ENCODE results near the gene STARD13. TPM values are rescaled to one million over a fixed set of nuclear protein-coding genes. Genes with fewer than 3 reads are reported as not detected.

Gene STARD13
- total and polyA plus RNA-seq, 4 donors = 2.7 to 15.3 (median 5.7) TPM

GRCh38 chr13:33322965-33323668 is 37.6 kb upstream of the STARD13 start:
- no peak overlapping the region for H3K27ac ChIP-seq (ENCODE audit: low read depth in 1 of 2, low read length in 2 of 2)
- no peaks in the 10 kb centered on the region for H3K4me1 ChIP-seq (ENCODE audit: control insufficient read depth in 4 of 4, insufficient read depth in 4 of 4, low read length in 3 of 4)
- no peak overlapping the region for H3K9ac ChIP-seq (ENCODE audit: low read depth in 1 of 2, low read length in 2 of 2)
- TF ChIP-seq FOXA2 (IDR thresholded peaks at IDR 0.05) = no peak
- no peak for TF ChIP-seq FOXA1 (IDR thresholded peaks at IDR 0.05)
- no peak for TF ChIP-seq ATF3 (IDR thresholded peaks at IDR 0.05)
- no peak for TF ChIP-seq RXRA (IDR thresholded peaks at IDR 0.05)
- no peak for TF ChIP-seq SP1 (IDR thresholded peaks at IDR 0.05)
- TF ChIP-seq YY1 (IDR thresholded peaks at IDR 0.05) = no peak
- TF ChIP-seq, protein P1, sequence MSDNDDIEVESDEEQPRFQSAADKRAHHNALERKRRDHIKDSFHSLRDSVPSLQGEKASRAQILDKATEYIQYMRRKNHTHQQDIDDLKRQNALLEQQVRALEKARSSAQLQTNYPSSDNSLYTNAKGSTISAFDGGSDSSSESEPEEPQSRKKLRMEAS (IDR thresholded peaks at IDR 0.05) = no peak
- no peak for TF ChIP-seq TAF1 (conservative IDR thresholded peaks at IDR 0.05)
- TF ChIP-seq GABPA (IDR thresholded peaks at IDR 0.05 in 1 of 2, conservative IDR thresholded peaks at IDR 0.05 in 1 of 2) = no peak
- no peak for TF ChIP-seq CTCF (IDR thresholded peaks at IDR 0.05; ENCODE audit: low read depth, low read length, missing input control)
- TF ChIP-seq JUND (IDR thresholded peaks at IDR 0.05) = no peak
- no peak for TF ChIP-seq HNF4G (IDR thresholded peaks at IDR 0.05)
- TF ChIP-seq HNF4A (conservative IDR thresholded peaks at IDR 0.05) = no peak
- TF ChIP-seq ZBTB33 (IDR thresholded peaks at IDR 0.05) = no peak
- no peak for TF ChIP-seq RAD21 (IDR thresholded peaks at IDR 0.05)
- TF ChIP-seq NR2F2 (IDR thresholded peaks at IDR 0.05) = no peak
- TF ChIP-seq, protein P2, sequence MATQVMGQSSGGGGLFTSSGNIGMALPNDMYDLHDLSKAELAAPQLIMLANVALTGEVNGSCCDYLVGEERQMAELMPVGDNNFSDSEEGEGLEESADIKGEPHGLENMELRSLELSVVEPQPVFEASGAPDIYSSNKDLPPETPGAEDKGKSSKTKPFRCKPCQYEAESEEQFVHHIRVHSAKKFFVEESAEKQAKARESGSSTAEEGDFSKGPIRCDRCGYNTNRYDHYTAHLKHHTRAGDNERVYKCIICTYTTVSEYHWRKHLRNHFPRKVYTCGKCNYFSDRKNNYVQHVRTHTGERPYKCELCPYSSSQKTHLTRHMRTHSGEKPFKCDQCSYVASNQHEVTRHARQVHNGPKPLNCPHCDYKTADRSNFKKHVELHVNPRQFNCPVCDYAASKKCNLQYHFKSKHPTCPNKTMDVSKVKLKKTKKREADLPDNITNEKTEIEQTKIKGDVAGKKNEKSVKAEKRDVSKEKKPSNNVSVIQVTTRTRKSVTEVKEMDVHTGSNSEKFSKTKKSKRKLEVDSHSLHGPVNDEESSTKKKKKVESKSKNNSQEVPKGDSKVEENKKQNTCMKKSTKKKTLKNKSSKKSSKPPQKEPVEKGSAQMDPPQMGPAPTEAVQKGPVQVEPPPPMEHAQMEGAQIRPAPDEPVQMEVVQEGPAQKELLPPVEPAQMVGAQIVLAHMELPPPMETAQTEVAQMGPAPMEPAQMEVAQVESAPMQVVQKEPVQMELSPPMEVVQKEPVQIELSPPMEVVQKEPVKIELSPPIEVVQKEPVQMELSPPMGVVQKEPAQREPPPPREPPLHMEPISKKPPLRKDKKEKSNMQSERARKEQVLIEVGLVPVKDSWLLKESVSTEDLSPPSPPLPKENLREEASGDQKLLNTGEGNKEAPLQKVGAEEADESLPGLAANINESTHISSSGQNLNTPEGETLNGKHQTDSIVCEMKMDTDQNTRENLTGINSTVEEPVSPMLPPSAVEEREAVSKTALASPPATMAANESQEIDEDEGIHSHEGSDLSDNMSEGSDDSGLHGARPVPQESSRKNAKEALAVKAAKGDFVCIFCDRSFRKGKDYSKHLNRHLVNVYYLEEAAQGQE (IDR thresholded peaks at IDR 0.05) = no peak
- no peak for DNase-seq (ENCODE audit: low spot score)
- H3K36me3 ChIP-seq (ENCODE audit: control insufficient read depth in 4 of 4, insufficient read depth in 3 of 4, low read depth in 1 of 4, low read length in 3 of 4) = no peaks in the 10 kb centered on the region
- H3K27me3 ChIP-seq (ENCODE audit: control insufficient read depth in 4 of 4, insufficient read depth in 4 of 4, low read length in 3 of 4) = no peaks in the 10 kb centered on the region
- whole genome bisulfite sequencing = 92% methylated on average over 7 of the region's 7 CpGs
- H3K9me3 ChIP-seq (ENCODE audit: control insufficient read depth in 4 of 4, low read length in 3 of 4) = no peaks in the 10 kb centered on the region
- H3K4me3 ChIP-seq (ENCODE audit: low read depth in 1 of 3, low read length in 3 of 3) = no peak overlapping the region

Measured in liver (tissue), 9 donors.